SU-DHL-6 (cell line): ENCODE data around the gene SERINC3.

Source experiments
- EZH2phosphoT487 ChIP-seq: fragments of 200-600 bp; sonication (generic), shearing (Covaris generic); conservative IDR thresholded peaks from 2 replicates; pipeline ENCODE4 v1.6.1; 2018; ENCODE audit warnings: mild to moderate bottlenecking, antibody characterized with exemption, low read length, moderate library complexity, mixed read lengths
- TF ChIP-seq, protein P1 (sequence below): fragments of 200-600 bp; sonication (generic); IDR thresholded peaks from one replicate; pipeline ENCODE4 v1.5.1; 2017; ENCODE audit warnings: antibody characterized with exemption, mild to moderate bottlenecking, low read length, moderate library complexity; ENCODE audit not compliant: insufficient read depth, poor library complexity, severe bottlenecking

DNA sequence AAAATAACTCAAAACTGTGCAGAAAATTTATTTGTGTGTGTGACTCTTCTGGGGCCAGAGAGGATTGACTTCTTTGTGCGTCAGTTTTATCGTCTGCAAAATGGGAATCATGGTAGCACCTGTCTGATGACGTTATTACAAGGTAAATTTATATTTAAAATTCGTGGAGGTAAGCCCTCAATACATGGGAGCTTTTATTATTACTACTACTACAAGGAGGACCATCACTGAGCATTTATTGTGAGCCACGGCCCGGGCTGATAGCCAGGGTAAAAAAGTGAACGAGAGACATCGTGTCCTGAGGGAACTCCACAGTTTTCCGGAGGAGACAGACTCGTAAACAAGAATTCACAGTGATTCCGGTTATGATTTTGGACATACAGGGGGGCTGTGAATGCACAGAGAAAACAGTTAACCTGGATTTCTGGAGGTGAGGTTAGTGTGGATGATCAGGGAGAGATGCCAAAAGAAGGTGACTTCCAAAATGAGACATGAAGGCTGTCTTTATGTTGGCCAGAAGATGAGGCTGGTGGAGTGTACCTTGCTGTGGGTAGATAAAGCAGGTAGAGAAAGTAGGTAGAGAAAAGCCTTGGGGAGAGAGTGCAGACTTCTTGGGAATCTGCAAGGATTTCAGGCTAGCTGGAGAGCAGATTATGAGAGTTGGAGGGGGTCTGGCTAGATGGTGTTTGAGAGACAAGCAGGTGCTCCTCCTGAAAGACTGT lies 10.6 kb upstream of the SERINC3 start:
- TF ChIP-seq, protein P1, sequence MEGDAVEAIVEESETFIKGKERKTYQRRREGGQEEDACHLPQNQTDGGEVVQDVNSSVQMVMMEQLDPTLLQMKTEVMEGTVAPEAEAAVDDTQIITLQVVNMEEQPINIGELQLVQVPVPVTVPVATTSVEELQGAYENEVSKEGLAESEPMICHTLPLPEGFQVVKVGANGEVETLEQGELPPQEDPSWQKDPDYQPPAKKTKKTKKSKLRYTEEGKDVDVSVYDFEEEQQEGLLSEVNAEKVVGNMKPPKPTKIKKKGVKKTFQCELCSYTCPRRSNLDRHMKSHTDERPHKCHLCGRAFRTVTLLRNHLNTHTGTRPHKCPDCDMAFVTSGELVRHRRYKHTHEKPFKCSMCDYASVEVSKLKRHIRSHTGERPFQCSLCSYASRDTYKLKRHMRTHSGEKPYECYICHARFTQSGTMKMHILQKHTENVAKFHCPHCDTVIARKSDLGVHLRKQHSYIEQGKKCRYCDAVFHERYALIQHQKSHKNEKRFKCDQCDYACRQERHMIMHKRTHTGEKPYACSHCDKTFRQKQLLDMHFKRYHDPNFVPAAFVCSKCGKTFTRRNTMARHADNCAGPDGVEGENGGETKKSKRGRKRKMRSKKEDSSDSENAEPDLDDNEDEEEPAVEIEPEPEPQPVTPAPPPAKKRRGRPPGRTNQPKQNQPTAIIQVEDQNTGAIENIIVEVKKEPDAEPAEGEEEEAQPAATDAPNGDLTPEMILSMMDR: no peak
- TF ChIP-seq EZH2phosphoT487: no peak
